VCaP (cell line): ENCODE data around the gene IQCK.

Source experiments
- H3K27ac ChIP-seq: fragments of 450-650 bp; 2 replicates; pipeline ENCODE4 v1.5.1; 2017
- CTCF ChIP-seq: fragments of 450-650 bp; conservative IDR thresholded peaks from 2 replicates; pipeline ENCODE4 v1.5.1; 2017; ENCODE audit warnings: mild to moderate bottlenecking, moderate library complexity

Gene IQCK

GRCh38 chr16:19822533-19822932 is 104.5 kb downstream of the IQCK start:
- H3K27ac ChIP-seq = no peak overlapping the region

GRCh38 chr16:19823322-19823721 is 105.3 kb downstream of the IQCK start:
- no peak for TF ChIP-seq CTCF
- H3K27ac ChIP-seq = no peak overlapping the region

More at GRCh38 chr16:19822533-19822932, 104.5 kb downstream of the IQCK start:
- TF ChIP-seq CTCF = no peak

- no peak overlapping the region for H3K27ac ChIP-seq
- TF ChIP-seq CTCF = no peak
These were observed 106.1 kb downstream of the IQCK start for GRCh38 chr16:19824216-19824615.

- TF ChIP-seq CTCF = no peak
- H3K27ac ChIP-seq = no peak overlapping the region
These were observed 112.0 kb downstream of the IQCK start for GRCh38 chr16:19829844-19830692.

- TF ChIP-seq CTCF = no peak
- H3K27ac ChIP-seq = no peak overlapping the region
These were observed 113.0 kb downstream of the IQCK start for GRCh38 chr16:19830902-19831560.

- no peak overlapping the region for H3K27ac ChIP-seq
- TF ChIP-seq CTCF = no peak
These were observed 113.6 kb downstream of the IQCK start for GRCh38 chr16:19831678-19832077.

GRCh38 chr16:19833176-19833575 is 115.1 kb downstream of the IQCK start:
- no peak overlapping the region for H3K27ac ChIP-seq
- no peak for TF ChIP-seq CTCF
